ENCODE data around the gene GFOD1.

GRCh38 chr6:13472099-13472498 lies 15.3 kb downstream of the GFOD1 start:
- TF ChIP-seq CTCF (conservative IDR thresholded peaks at IDR 0.05 in 1 of 2, IDR thresholded peaks at IDR 0.05 in 1 of 2; ENCODE audit: low read depth in 1 of 2, low read length in 2 of 2) (no peak), EZH2 (IDR thresholded peaks at IDR 0.05; ENCODE audit: low read length, missing control alignments) (no peak)

Measured in fibroblast of lung (primary cell).